GM12892 (cell line): ENCODE data around the gene ANKS1B.

Experiments
- POLR2A ChIP-seq: IDR thresholded peaks from 2 replicates; pipeline ENCODE4 v1.6.1; 2011; ENCODE audit warnings: low read depth, low read length, control low read depth
- POLR2AphosphoS5 ChIP-seq: IDR thresholded peaks from 2 replicates; pipeline ENCODE4 v1.6.1; 2011; ENCODE audit warnings: low read depth, low read length, control low read depth

- TF ChIP-seq POLR2AphosphoS5 (no peak), POLR2A (no peak)
Observed at GRCh38 chr12:99066726-99067125, 918.0 kb downstream of the ANKS1B start.
